Hepatocyte (in vitro differentiated cells): ENCODE data around the gene OR6N1. TPM values are rescaled to one million over a fixed set of nuclear protein-coding genes. Genes with fewer than 3 reads are reported as not detected.

ENCODE experiments used
- DNase-seq: peaks from one replicate; pipeline ENCODE4 v3.0.0-alpha.2; 2016; ENCODE audit warnings: low spot score
- H2AFZ ChIP-seq: fragments of 200-600 bp; sonication (generic); 2 replicates; pipeline ENCODE4 v1.6.0; 2016; ENCODE audit warnings: antibody characterized with exemption, mild to moderate bottlenecking
- H3K27ac ChIP-seq: fragments of 200-600 bp; sonication (generic); 2 replicates; pipeline ENCODE4 v1.5.1; 2016; ENCODE audit warnings: mild to moderate bottlenecking
- H3K27me3 ChIP-seq: fragments of 200-600 bp; sonication (generic); 2 replicates; pipeline ENCODE4 v1.6.1; 2016
- H3K36me3 ChIP-seq: fragments of 200-600 bp; sonication (generic); replicated peaks from 2 replicates; pipeline ENCODE4 v1.5.1; 2016; ENCODE audit warnings: low read depth; ENCODE audit not compliant: insufficient read depth
- H3K4me1 ChIP-seq: fragments of 200-600 bp; sonication (generic); 2 replicates; pipeline ENCODE4 v1.5.1; 2016; ENCODE audit warnings: mild to moderate bottlenecking, moderate library complexity; ENCODE audit not compliant: insufficient read depth
- H3K4me2 ChIP-seq: fragments of 200-600 bp; sonication (generic); 2 replicates; pipeline ENCODE4 v1.6.0; 2016
- H3K4me3 ChIP-seq: fragments of 200-600 bp; sonication (generic); 2 replicates; pipeline ENCODE4 v1.5.1; 2016; ENCODE audit warnings: mild to moderate bottlenecking
- H3K79me2 ChIP-seq: fragments of 200-600 bp; sonication (generic); 2 replicates; pipeline ENCODE4 v1.6.0; 2017; ENCODE audit warnings: mild to moderate bottlenecking
- H3K9me2 ChIP-seq: fragments of 200-600 bp; sonication (generic); replicated peaks from 2 replicates; pipeline ENCODE4 v1.6.0; 2017; ENCODE audit warnings: mild to moderate bottlenecking; ENCODE audit not compliant: insufficient read depth
- H3K9me3 ChIP-seq: fragments of 200-600 bp; sonication (generic); 2 replicates; pipeline ENCODE4 v1.5.1; 2016; ENCODE audit warnings: low read depth, mild to moderate bottlenecking
- H4K20me1 ChIP-seq: fragments of 200-600 bp; sonication (generic); 2 replicates; pipeline ENCODE4 v1.6.0; 2016; ENCODE audit warnings: mild to moderate bottlenecking; ENCODE audit not compliant: insufficient read depth, poor library complexity, severe bottlenecking
- EZH2 ChIP-seq: fragments of 200-600 bp; sonication (generic); IDR thresholded peaks from 2 replicates; pipeline ENCODE4 v1.6.1; 2016; ENCODE audit warnings: antibody characterized with exemption, mild to moderate bottlenecking, borderline replicate concordance
- EZH2phosphoT487 ChIP-seq: fragments of 200-600 bp; sonication (generic); IDR thresholded peaks from one replicate; pipeline ENCODE4 v1.6.1; 2018; ENCODE audit warnings: antibody characterized with exemption, mild to moderate bottlenecking, low read depth, moderate library complexity; ENCODE audit not compliant: unreplicated experiment, severe bottlenecking
- WGBS: methylation state at CpG from one replicate; pipeline ENCODE4 v1.1.6; 2016; ENCODE audit warnings: low lambda C conversion rate; ENCODE audit errors: missing lambda C conversion rate; 5-methylcytosine and 5-hydroxymethylcytosine counted together
- polyA plus RNA-seq: library from polyadenylated mRNA; unstranded; fragments of >200 nt; fragmentation: Nextera tagmentation; extraction: Ambion mirVana; gene quantifications from 2 replicates; pipeline ENCODE4 v1.2.1, GENCODE V29; 2016
- total RNA-seq: library from RNA; depleted of rRNA; stranded (reverse); fragments of >200 nt; gene quantifications from 2 replicates; pipeline ENCODE4 v1.2.3, GENCODE V29; 2014
- TF ChIP-seq, protein P1 (sequence below): fragments of 200-600 bp; sonication (generic); IDR thresholded peaks from 2 replicates; pipeline ENCODE4 v1.5.1; 2016; ENCODE audit warnings: antibody characterized with exemption, mild to moderate bottlenecking; ENCODE audit not compliant: poor library complexity

OR6N1 gene
- total and polyA plus RNA-seq, 2 experiments from 2014 or later = not detected

DNA sequence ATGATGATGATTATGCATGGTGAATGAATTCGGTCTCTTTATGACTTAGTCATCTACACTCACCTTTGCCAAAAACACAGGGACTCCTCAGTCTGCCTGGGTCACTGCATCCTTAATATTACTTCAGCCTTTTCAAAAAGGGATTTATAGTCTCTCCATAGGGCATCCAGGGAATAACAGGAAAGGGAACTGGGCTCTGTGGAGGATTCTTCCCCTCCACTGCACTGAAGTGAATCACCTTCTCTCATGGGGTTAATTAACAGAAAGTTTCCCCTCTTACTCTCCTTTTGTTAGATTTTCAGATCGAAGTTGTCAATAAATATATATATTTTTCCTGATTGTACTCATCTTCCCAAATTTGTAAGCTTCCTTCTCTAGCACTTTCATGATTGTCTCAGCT lies 51.4 kb downstream of the OR6N1 start, which contains the start of gene OR6K3:
OR6K3 (minus strand) TSS at position 101 of the 400 bp plus-strand sequence. CDS start 2,605 bp downstream, outside the sequence.
- 88% methylated on average over 2 of the region's 2 CpGs for WGBS
- TF ChIP-seq, protein P1, sequence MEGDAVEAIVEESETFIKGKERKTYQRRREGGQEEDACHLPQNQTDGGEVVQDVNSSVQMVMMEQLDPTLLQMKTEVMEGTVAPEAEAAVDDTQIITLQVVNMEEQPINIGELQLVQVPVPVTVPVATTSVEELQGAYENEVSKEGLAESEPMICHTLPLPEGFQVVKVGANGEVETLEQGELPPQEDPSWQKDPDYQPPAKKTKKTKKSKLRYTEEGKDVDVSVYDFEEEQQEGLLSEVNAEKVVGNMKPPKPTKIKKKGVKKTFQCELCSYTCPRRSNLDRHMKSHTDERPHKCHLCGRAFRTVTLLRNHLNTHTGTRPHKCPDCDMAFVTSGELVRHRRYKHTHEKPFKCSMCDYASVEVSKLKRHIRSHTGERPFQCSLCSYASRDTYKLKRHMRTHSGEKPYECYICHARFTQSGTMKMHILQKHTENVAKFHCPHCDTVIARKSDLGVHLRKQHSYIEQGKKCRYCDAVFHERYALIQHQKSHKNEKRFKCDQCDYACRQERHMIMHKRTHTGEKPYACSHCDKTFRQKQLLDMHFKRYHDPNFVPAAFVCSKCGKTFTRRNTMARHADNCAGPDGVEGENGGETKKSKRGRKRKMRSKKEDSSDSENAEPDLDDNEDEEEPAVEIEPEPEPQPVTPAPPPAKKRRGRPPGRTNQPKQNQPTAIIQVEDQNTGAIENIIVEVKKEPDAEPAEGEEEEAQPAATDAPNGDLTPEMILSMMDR = no peak
- TF ChIP-seq EZH2phosphoT487 (no peak), EZH2 (no peak)

DNA sequence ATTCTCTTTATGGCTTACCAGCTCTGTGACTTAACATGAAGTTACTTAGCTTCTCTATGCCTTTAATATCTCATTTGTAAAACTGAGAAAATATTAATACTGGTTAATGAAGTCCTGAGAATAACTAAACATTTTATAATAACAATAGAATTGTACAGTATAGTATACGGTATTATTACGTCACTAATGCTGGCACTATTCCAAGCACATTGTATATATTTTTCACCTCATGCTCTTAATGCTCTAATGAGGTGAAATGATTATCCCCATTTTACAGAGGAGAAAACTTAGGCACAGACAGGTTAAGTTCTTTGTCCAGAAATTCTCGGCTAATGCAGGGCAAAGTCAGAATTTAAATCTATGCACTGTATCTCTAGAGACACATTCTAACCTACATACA lies 52.3 kb downstream of the OR6N1 start:
- Histone ChIP-seq H3K9me3 (no peaks in the 10 kb centered on the region), H3K79me2 (no peaks in the 10 kb centered on the region), H3K27ac (no peak overlapping the region), H3K36me3 (no peaks in the 10 kb centered on the region), H3K4me1 (no peaks in the 10 kb centered on the region), H3K4me3 (no peak overlapping the region), H4K20me1 (no peaks in the 10 kb centered on the region), H3K27me3 (no peaks in the 10 kb centered on the region), H3K4me2 (no peak overlapping the region), H3K9me2 (no peaks in the 10 kb centered on the region), H2AFZ (no peak overlapping the region)
- TF ChIP-seq EZH2 = no peak
- TF ChIP-seq, protein P1 = no peak
- TF ChIP-seq EZH2phosphoT487 = no peak
- 84% methylated on average over 3 of the region's 3 CpGs for WGBS
- no peak for DNase-seq

More for the DNA sequence above, 51.4 kb downstream of the OR6N1 start, which contains the start of gene OR6K3:
- no peak for DNase-seq
- H3K27me3 ChIP-seq = no peaks in the 10 kb centered on the region
- no peaks in the 10 kb centered on the region for H3K4me1 ChIP-seq
- H3K79me2 ChIP-seq = no peaks in the 10 kb centered on the region
- no peaks in the 10 kb centered on the region for H3K9me3 ChIP-seq
- no peaks in the 10 kb centered on the region for H3K9me2 ChIP-seq
- no peaks in the 10 kb centered on the region for H4K20me1 ChIP-seq
- H3K4me2 ChIP-seq = no peak within 1 kb of the TSS
- no peak within 1 kb of the TSS for H3K27ac ChIP-seq
- no peaks in the 10 kb centered on the region for H3K36me3 ChIP-seq
- no peak within 1 kb of the TSS for H2AFZ ChIP-seq
- H3K4me3 ChIP-seq = no peak within 1 kb of the TSS

DNA sequence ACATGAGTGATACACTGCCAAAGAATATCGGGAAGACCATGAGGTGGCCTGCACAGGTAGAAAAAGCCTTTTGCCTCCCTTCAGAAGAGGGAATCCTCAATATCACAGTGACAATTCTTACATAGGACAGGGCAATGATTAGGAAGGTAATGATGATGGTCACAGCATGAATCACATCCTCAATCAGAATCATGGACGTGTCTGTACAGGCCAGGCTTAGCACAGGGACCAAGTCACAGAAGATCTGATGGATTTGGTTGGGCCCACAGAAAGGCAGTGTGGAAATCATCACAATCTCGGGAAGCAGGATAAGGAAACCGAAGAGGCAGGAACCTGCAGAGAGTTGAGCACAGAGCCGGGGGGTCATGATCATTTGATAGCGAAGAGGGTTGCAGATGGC lies 54.7 kb downstream of the OR6N1 start:
- H3K79me2 ChIP-seq = no peaks in the 10 kb centered on the region

More for the DNA sequence above, 54.7 kb downstream of the OR6N1 start:
- H3K9me2 ChIP-seq = no peaks in the 10 kb centered on the region
- H3K27ac ChIP-seq = no peak overlapping the region
- no peak overlapping the region for H3K4me3 ChIP-seq
- no peaks in the 10 kb centered on the region for H3K4me1 ChIP-seq
- 92% methylated on average over 6 of the region's 6 CpGs for WGBS
- TF ChIP-seq EZH2 (no peak), EZH2phosphoT487 (no peak)
- TF ChIP-seq, protein P1 = no peak
- H3K4me2 ChIP-seq = no peak overlapping the region
- H2AFZ ChIP-seq = no peak overlapping the region
- DNase-seq = no peak
- H3K36me3 ChIP-seq = no peaks in the 10 kb centered on the region
- H4K20me1 ChIP-seq = no peaks in the 10 kb centered on the region
- no peaks in the 10 kb centered on the region for H3K27me3 ChIP-seq
- H3K9me3 ChIP-seq = no peaks in the 10 kb centered on the region
